ENCODE data around the gene LSM14A.

GRCh38 chr19:34165295-34165738, 7.0 kb upstream of the LSM14A start:
- TF ChIP-seq ZFX (CRISPR knock-in tag; IDR thresholded peaks at IDR 0.05) (no peak), TEAD4 (IDR thresholded peaks at IDR 0.05; ENCODE audit: low read length) (no peak), TEAD4 (CRISPR knock-in tag; IDR thresholded peaks at IDR 0.05; ENCODE audit: borderline replicate concordance) (no peak), SIN3A (IDR thresholded peaks at IDR 0.05; ENCODE audit: borderline replicate concordance in 2 of 2, control insufficient read depth in 1 of 2, low read depth in 2 of 2, low read length in 2 of 2) (no peak), SIN3B (IDR thresholded peaks at IDR 0.05; ENCODE audit: low read depth) (no peak), TCF7 (IDR thresholded peaks at IDR 0.05; ENCODE audit: borderline replicate concordance) (no peak), SIRT6 (IDR thresholded peaks at IDR 0.05; ENCODE audit: low read depth, low read length) (no peak)

Data from K562 (cell line).